Activated CD4-positive, alpha-beta T cell treated with anti-CD3 and anti-CD28 coated beads, Interleukin-2, amount 50 U/mL, for 24 hours (primary cell): ENCODE measurements around the gene TRMT61A.
"Not testable (repeated sequence)": the region's sequence is repeated elsewhere in the genome, so short reads cannot be mapped to it uniquely, and the experiment has no call there.

ENCODE experiments used
- DNase-seq, 2 donors: peaks; one replicate each; pipeline ENCODE4 v3.0.0-alpha.2; 2020; ENCODE audit warnings: low read depth in 1 of 2, low spot score in 1 of 2

Gene TRMT61A

GRCh38 chr14:103508521-103509329 is 20.3 kb upstream of the TRMT61A start:
- DNase-seq = no peak

- DNase-seq = no peak
Observed at GRCh38 chr14:103509864-103510723, 18.9 kb upstream of the TRMT61A start.

- DNase-seq = no peak
Observed at GRCh38 chr14:103510724-103511693, 18.0 kb upstream of the TRMT61A start.

GRCh38 chr14:103512180-103512579 is 16.8 kb upstream of the TRMT61A start:
- not testable (repeated sequence) for DNase-seq

GRCh38 chr14:103512701-103513611 is 16.0 kb upstream of the TRMT61A start:
- DNase-seq = no peak

DNA sequence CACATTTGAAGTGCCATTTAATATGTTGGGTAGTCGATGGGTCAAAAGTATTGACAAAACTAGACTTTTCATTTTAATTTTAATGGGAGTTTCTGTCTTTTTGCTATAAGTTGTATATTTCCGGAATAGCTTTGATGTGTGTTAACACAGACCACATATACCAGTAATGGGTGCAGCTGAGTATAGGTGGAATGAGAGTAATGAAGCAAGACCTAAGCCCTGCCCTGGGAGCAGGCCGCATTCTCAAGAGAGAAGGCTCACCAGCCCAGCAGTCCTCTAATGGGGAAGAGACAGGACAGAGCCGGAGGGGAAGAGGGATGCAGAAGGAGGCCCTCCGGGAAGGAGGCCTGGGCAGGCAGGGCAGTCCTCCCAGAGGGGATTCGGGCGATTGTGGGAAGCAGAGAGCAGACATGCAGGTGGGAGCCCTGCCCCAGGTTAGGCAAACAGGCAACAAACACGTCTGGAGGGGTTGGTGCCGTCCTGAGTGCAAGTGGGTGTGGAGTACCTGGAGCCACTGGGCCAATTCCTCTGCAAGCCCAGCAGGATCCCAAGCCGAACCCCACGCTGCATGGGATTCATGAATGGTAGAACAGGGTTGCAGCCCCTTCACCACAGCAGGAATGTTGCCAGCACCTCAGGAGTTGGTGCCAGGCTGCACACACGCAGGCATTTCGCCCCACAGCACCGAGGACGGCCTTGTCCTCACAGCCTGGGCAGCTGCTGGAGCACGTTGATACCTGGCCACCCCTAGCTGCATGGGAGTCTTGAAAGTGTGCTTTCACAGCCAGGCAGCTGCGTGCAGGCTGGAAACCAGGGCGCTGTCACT is 14.2 kb upstream of the TRMT61A start:
- no peak for DNase-seq

GRCh38 chr14:103516426-103517173 is 12.4 kb upstream of the TRMT61A start:
- no peak for DNase-seq

DNA sequence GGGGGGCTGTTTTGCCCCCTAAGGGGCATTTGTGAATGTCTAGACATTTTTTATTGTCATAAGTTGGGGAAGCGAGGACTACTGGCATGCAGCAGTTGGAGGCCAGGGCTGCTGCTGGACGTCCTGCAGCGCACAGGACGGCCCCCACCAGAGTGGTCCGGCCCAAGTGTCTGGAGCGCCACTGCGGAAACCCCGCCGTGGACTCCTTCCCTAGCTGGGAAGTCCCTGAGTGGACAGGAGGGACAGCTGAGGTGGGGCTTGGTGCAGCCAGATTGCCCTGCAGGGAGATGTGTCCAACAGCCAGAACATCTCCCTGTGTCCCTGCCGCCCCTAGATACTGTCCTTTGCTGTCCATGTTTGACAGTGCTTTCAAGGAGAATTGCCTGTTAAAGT is 11.8 kb upstream of the TRMT61A start:
- DNase-seq = no peak

DNA sequence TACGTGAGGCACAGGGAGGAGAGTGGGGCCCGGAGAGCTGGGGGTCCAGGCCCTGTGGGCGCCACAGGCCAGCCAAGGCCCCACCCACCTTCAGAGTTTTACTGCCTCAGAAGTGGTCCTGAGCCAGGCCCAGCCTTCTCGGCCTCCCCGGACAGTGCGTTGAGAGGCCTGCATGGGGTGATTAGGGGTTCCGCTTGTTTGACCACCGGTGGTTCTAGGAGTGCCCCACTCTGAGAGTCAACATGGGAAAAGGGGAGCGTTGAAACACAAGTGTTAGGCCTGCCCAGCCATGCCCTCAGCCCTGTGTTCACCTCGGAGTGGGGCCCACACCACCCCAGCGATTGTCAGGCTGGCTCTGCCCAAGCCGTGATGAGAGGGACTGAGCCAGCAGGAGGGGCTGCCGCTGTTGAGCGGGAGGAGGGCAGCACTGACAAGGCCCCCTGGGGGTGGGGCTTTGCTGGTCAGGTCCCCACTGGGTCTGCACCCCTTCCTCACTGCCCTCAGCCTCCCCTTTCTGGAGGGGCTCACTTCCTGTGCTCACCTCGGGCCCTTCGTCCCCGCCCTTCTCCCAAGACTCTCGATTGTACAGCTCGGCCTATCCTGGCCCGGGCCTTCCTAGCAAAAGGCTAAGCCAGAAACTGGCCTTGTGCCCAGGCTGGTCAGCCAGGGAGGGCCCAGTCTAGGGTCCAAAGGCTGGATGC is 11.1 kb upstream of the TRMT61A start:
- no peak for DNase-seq

GRCh38 chr14:103518422-103519042 is 10.5 kb upstream of the TRMT61A start:
- no peak for DNase-seq

- DNase-seq = no peak
Observed at GRCh38 chr14:103519043-103519836, 9.8 kb upstream of the TRMT61A start.

- no peak for DNase-seq
Observed at GRCh38 chr14:103519837-103520212, 9.2 kb upstream of the TRMT61A start.

DNA sequence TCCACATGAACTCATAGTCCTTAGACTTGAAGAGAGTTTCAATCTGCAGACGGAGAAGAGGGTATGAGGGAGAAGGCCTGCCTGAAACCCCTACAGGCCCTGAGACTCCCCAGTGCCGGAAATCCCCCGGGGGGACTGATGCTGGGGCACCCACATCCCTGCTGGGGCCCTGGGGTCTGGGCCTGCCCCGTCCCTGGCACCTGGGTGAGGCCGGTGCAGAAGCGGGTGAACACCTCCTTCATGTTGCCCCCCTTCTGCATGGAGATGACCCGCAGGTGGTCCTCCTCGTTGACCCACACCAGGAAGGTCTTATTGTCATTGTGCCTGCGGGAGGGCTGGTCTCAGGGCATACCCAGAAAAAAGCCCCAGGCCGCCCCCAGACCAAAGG is 8.7 kb upstream of the TRMT61A start:
- DNase-seq = no peak

DNA sequence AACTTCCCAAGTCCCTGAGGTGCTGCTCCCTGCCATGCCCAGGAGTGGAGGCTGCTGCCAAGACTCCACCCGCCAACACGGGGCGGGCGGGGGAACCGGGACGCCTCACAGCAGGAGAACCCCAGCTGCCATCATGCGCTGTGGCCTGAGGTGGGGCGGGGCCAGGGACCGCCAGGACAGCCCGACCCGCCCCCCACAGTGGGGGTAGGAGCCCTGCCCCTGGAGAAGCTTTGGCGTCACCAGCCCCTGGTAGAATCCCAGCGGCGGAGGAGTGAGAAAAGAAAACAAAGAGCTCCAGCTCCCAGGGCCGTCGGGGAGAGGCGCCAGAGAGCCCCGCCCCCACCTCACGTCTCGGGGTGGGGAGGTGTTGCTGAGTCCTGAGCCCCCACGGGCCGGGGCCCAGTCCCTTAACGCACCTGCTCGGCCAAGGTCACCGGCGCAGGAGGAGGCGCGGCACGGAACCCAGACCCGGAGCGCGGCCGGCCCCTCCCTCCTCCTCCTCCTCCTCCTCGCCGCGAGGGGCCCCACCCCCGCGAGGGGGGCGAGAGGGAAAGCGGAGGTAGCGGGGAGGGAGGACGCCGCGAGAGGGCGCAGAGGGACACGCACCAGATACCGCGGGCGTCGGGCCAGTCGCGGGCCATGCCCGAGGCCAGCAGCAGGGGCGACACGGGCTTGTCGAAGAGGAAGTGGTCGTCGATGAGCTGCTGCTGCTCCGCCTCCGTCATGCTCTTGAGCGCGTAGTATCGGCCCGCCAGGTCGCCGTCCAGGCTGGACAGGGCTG is 8.1 kb upstream of the TRMT61A start:
- no peak for DNase-seq

- no peak for DNase-seq
Observed at GRCh38 chr14:103521438-103521950, 7.5 kb upstream of the TRMT61A start.
